Measurements from ENCODE around the gene FNBP1.
"Not testable (repeated sequence)": the region's sequence is repeated elsewhere in the genome, so short reads cannot be mapped to it uniquely, and the experiment has no call there.

Gene FNBP1

DNA sequence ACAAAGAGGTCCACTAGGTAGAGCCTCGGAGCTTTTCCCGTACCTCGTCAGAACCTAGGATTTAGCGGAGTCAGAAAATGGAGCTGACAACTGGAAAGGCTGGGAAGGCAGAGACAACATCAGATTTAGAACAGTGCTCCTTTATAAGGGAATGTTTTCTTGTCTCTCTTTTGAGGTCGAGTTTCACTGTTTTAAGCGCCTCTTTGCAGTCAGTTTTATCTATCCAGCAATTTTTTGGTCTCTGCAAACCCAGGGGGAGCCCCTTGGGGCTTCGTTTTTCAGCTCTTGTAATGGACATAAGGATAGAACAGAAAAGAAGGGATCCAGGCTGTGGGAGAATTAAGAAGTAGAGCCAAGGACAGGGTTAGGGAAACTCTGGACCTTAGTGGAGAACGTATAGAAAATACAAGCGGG is 80.5 kb downstream of the FNBP1 start:
- DNase-seq (ENCODE audit: low spot score), result no peak
- TF ChIP-seq, protein P1, sequence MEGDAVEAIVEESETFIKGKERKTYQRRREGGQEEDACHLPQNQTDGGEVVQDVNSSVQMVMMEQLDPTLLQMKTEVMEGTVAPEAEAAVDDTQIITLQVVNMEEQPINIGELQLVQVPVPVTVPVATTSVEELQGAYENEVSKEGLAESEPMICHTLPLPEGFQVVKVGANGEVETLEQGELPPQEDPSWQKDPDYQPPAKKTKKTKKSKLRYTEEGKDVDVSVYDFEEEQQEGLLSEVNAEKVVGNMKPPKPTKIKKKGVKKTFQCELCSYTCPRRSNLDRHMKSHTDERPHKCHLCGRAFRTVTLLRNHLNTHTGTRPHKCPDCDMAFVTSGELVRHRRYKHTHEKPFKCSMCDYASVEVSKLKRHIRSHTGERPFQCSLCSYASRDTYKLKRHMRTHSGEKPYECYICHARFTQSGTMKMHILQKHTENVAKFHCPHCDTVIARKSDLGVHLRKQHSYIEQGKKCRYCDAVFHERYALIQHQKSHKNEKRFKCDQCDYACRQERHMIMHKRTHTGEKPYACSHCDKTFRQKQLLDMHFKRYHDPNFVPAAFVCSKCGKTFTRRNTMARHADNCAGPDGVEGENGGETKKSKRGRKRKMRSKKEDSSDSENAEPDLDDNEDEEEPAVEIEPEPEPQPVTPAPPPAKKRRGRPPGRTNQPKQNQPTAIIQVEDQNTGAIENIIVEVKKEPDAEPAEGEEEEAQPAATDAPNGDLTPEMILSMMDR (conservative IDR thresholded peaks at IDR 0.05; ENCODE audit: low read depth), result no peak
- CTCF ChIA-PET, result interaction anchor here (1.4 to 1.6 kb wide), 2 partner anchors 10 to 77 kb away, joined by 4 read pairs; no protein-coding TSS in a partner anchor
- H3K27ac ChIP-seq, result peak overlapping the region; percentile 74
- POLR2A ChIA-PET (ENCODE audit: low non-redundant PET), result interaction anchor here (0.6 kb wide), 1 partner anchor 267 kb away, joined by 3 read pairs; no protein-coding TSS in a partner anchor

DNA sequence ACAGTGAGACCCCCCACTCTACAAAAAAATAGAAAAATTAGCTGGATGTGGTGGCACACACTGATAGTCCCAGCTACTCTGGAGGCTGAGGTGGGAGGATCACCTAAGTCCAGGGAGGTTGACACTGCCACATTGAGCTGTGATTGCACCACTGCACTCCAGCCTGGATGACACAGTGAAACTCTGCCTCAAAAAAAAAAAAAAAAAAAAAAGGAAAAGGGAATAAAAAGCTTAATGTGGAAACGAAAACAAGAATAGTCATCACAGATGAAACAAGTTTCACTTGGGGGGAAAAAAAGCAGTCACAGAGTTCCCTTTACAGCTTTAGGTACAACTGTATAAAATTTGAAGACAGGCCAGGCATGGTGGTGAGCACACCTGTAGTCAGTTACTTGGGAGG is 84.2 kb downstream of the FNBP1 start:
- DNase-seq (ENCODE audit: low spot score), result no peak
- TF ChIP-seq, protein P1 (conservative IDR thresholded peaks at IDR 0.05; ENCODE audit: low read depth), result no peak
- POLR2A ChIA-PET (ENCODE audit: low non-redundant PET), result no interaction called here
- CTCF ChIA-PET, result no interaction called here
- H3K27ac ChIP-seq, result no peak overlapping the region

DNA sequence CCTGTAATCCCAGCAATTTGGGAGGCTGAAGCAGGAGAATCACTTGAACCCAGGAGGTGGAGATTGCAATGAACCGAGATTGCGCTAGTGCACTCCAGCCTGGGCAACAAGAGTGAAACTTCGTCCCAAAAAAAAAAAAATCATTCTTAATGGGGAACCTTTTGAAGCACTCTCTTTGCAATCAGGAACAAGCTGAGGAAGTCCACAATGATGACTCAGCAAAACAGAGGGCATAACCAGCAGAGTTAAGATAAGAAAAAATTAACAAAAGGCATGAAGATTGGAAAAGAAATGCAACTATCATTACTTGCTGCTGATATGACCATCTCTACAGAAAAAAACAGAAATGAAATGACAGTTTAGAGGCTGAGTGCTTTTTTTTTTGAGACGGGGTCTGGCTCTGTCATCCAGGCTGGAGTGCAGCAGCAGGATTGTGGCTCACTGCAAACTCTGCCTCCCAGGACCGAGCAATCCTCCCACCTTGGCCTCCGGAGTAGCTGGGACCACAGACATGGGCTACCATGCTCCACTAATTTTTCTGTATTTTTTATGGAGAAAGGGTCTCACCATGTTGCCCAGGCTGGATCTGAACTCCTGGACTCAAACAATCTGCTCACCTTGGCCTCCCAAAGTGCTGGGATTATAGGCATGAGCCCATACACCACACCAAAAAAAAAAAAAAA is 88.0 kb downstream of the FNBP1 start:
- DNase-seq (ENCODE audit: low spot score), result no peak
- peak overlapping the region; percentile 7; the same call in 1 of the 2 replicates for H3K27ac ChIP-seq
- POLR2A ChIA-PET (ENCODE audit: low non-redundant PET), result no interaction called here
- TF ChIP-seq, protein P1 (conservative IDR thresholded peaks at IDR 0.05; ENCODE audit: low read depth), result no peak
- CTCF ChIA-PET, result interaction anchor here (0.6 to 0.7 kb wide), 3 partner anchors 37 to 472 kb away, joined by 3 read pairs; no protein-coding TSS in a partner anchor

DNA sequence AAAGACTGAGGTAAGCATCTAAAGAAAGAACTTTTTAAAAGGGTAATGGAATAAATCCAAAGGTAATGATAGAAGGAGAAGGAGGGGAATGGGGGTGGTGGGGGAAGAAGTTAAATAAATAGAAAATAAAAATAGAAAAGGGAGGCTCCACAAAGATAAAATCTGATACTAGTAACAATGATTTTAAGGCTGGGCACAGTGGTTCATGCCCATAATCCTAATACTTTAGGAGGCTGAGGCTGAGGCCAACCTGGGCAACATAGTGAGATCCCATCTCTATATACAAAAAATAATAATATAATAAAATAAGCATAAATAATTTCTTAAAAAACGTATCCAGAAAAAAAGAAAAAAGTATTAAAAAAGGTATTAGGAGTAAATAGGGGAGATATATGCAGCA is 89.3 kb downstream of the FNBP1 start:
- ChIA-PET CTCF (no interaction called here), POLR2A (ENCODE audit: low non-redundant PET) (no interaction called here)
- no peak for DNase-seq (ENCODE audit: low spot score)
- TF ChIP-seq, protein P1 (conservative IDR thresholded peaks at IDR 0.05; ENCODE audit: low read depth), result no peak
- no peak overlapping the region for H3K27ac ChIP-seq

DNA sequence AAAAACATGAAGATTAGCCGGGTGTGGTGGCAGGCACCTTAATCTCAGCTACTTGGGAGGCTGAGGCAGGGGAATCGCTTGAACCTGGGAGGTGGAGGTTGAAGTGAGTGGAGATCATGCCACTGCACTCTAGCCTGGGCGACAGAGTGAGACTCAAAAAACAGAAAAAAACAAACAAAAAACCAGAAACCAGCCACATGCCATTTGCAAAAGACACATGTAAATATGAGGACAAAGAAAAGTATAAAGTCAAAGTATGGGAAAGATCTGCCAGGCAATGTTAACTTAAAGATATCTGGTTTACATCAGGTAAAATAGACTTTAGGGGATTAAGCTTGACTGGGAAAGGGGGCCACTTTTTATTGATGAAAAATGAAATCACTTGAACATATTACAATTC is 90.7 kb downstream of the FNBP1 start:
- ChIA-PET CTCF (no interaction called here), POLR2A (ENCODE audit: low non-redundant PET) (no interaction called here)
- DNase-seq (ENCODE audit: low spot score), result no peak
- TF ChIP-seq, protein P1 (conservative IDR thresholded peaks at IDR 0.05; ENCODE audit: low read depth), result no peak
- no peak overlapping the region for H3K27ac ChIP-seq

DNA sequence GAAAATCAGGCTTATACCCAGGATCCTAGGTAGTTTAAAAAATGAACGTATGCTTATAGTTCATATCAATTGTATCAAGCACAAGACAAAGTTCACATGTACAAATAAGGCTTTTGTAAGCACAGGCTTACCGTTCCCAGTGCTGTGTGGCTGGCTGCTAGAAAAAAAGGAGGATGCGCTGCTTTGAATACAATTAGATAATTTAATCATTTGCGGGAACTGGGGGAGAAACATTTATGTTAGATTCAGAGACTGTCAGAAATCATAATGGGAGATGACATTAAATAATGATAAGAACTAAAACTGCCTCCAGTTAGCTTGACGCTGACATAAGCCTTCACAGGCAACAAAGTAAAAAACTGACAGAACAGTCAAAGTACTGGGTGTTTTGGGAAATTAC is 93.2 kb downstream of the FNBP1 start:
- ChIA-PET POLR2A (ENCODE audit: low non-redundant PET) (no interaction called here), CTCF (interaction anchor here (0.7 kb wide), 1 partner anchor 400 kb away, joined by 5 read pairs; no protein-coding TSS in a partner anchor)
- H3K27ac ChIP-seq, result no peak overlapping the region
- no peak for DNase-seq (ENCODE audit: low spot score)
- TF ChIP-seq, protein P1 (conservative IDR thresholded peaks at IDR 0.05; ENCODE audit: low read depth), result no peak

DNA sequence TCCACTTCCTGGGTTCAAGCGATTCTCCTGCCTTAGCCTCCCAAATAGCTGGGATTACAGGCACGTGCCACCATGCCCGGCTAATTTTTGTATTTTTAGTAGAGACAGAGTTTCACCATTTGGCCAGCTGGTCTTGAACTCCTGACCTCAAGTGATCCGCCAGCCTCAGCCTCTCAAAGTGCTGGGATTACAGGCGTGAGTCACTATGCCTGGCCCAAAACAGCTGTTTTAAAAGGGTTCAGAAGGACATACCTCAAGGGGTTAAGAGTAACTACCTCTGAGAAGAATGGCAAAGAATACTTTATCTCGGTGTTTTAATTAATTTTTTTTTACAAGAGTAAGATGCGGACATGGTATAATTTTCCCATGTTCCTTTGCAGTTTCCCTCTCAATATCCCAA is 94.4 kb downstream of the FNBP1 start:
- CTCF ChIA-PET; H3K27ac ChIP-seq; POLR2A ChIA-PET (ENCODE audit: low non-redundant PET); DNase-seq (ENCODE audit: low spot score): not testable (repeated sequence)

All from RWPE1 (cell line).